ENCODE data around the gene SLC30A1.

The SLC30A1 gene

DNA sequence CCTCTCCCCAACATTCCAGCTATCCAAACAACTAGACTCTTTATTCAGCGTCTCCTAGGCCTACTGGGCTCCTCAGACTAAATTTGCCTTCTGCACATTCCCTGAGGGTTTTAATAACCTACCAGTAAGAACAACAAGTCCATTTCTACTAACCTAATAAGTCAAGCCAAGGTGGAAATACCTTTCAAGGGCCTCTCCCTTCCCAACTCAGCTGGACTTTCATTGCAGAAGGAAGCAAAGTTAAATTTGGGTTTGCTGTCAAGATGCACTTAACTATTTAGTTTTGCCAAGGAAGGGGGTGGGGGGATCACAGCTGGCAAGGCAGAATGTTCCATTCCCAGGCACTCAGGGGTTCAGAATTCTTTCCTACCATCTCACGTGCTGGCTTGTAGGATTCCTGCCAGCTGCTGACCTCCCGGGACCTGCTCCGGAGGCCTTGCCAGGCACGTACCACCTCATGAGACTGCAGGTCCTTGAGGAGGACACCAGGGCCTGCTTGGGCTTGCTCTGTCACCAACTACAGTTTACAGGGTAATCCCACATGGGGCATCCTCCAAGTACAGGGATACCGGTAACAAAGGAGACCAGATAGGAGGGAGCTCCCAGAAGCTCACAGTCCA lies 29.8 kb downstream of the SLC30A1 start:
- POLR2A ChIA-PET: no interaction called here
- TF ChIP-seq, protein P1, sequence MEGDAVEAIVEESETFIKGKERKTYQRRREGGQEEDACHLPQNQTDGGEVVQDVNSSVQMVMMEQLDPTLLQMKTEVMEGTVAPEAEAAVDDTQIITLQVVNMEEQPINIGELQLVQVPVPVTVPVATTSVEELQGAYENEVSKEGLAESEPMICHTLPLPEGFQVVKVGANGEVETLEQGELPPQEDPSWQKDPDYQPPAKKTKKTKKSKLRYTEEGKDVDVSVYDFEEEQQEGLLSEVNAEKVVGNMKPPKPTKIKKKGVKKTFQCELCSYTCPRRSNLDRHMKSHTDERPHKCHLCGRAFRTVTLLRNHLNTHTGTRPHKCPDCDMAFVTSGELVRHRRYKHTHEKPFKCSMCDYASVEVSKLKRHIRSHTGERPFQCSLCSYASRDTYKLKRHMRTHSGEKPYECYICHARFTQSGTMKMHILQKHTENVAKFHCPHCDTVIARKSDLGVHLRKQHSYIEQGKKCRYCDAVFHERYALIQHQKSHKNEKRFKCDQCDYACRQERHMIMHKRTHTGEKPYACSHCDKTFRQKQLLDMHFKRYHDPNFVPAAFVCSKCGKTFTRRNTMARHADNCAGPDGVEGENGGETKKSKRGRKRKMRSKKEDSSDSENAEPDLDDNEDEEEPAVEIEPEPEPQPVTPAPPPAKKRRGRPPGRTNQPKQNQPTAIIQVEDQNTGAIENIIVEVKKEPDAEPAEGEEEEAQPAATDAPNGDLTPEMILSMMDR (IDR thresholded peaks at IDR 0.05; ENCODE audit: insufficient read depth, low read length, missing control alignments): no peak
- DNase-seq (ENCODE audit: low read depth, low spot score): no peak
- CTCF ChIA-PET: interaction anchor here (1.1 to 1.7 kb wide), 2 partner anchors 10 to 34 kb away, joined by 4 to 7 read pairs; no protein-coding TSS in a partner anchor
- H3K4me3 ChIP-seq (ENCODE audit: low read depth, low read length): no peak overlapping the region

DNA sequence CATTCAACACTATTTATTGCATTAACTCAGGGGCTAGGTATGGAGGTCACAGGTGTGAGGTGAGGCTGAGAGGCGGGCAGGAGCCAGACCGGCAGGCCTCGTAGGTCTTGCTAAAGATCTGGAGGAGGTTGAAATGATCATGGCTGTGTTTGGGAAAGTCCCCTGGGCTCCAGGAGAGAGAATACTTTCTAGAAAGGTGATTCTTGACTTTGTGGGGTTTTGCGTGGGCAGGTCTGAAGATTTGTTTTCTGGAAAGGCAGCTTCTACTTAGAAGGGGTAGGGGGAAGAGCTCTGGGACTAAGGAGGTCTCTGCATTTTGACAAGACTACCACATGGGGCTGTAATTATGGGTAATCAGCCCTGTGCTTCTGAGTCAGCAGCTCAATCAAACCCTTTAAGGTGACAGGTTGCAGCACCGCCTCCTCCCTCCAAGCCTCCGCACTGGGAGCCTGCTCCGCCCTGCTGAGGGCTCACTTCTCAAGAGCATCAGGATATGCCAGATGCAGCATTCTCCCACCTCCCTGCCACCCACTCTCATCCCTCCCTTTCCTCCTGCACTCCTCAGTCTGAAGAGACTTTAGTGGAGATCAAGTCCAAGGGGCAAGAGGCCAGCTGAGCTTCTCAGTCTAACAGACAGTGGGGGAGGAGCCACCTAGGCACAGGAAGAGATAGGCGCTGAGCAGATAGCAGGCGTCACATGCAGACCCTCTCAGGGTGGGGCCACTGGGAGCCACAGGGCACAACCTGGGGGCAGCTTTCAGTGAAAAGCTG lies 30.5 kb downstream of the SLC30A1 start:
- TF ChIP-seq, protein P1 (IDR thresholded peaks at IDR 0.05; ENCODE audit: insufficient read depth, low read length, missing control alignments): no peak
- H3K4me3 ChIP-seq (ENCODE audit: low read depth, low read length): no peak overlapping the region
- no peak for DNase-seq (ENCODE audit: low read depth, low spot score)
- ChIA-PET POLR2A (no interaction called here), CTCF (interaction anchor here (1.1 to 1.7 kb wide), 3 partner anchors 10 to 34 kb away, joined by 4 to 7 read pairs (median 4); no protein-coding TSS in a partner anchor)

DNA sequence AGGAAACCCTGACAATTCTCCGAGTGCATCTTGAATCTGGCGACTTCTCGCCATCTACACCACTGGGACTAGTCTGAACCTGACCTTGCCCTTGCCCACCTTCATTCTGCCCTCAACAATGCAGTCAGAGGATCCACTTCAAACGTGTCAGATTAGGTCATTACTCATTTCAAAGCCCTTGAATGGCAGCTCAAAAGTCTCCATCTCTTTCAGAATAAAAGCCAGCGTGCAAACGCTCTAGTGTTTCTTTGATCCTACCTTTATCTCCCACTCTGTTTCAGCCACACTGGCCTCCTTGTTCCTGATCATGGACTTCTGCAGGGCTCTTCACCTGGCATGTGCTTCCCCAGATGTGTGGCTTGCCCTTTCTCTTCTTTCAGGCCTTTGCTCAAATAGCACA lies 31.3 kb downstream of the SLC30A1 start:
- H3K4me3 ChIP-seq (ENCODE audit: low read depth, low read length): no peak overlapping the region
- POLR2A ChIA-PET: no interaction called here
- TF ChIP-seq, protein P1 (IDR thresholded peaks at IDR 0.05; ENCODE audit: insufficient read depth, low read length, missing control alignments): no peak
- DNase-seq (ENCODE audit: low read depth, low spot score): no peak
- CTCF ChIA-PET: interaction anchor here (1.2 to 1.7 kb wide), 2 partner anchors 11 to 32 kb away, joined by 4 to 7 read pairs; no protein-coding TSS in a partner anchor

DNA sequence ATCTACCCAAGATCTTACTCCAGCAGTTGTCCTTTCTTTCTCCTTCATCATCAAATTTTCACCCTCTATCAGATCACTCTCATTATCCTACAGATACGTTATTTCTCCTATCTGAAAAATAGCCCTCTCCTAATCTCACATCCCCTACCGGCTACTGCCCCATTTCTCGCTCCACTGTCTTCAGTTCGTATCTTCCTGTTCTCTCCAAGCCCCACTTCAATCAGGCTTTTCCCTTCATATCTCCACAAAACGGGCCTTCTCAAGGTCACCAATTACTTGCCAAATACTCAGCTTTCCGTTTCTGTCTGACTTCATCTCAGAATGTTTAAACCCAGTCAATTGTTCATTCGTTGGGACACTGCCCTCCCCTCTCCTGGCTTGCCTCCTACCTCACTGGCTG lies 32.4 kb downstream of the SLC30A1 start:
- TF ChIP-seq, protein P1 (IDR thresholded peaks at IDR 0.05; ENCODE audit: insufficient read depth, low read length, missing control alignments): no peak
- POLR2A ChIA-PET: no interaction called here
- CTCF ChIA-PET: no interaction called here
- DNase-seq (ENCODE audit: low read depth, low spot score): no peak
- no peak overlapping the region for H3K4me3 ChIP-seq (ENCODE audit: low read depth, low read length)

DNA sequence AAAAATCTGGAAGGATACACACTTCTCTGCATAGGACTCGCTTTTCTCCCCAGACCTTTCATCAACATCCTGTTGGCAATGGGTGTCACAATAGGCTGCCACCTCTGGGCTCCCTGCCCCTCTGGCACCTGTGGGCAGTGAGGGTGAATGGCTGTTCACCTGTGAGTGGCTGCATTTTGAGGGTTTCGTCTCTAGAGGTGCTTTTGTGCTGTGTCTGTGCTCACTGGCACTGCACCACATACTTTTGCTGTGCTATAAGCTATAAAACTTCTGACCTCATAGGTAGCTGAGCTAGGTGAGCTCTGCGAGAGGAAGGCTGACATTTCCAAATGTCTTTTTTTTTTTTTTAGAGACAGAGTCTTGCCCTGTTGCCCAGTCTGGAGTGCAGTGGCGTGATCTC lies 35.9 kb downstream of the SLC30A1 start:
- TF ChIP-seq, protein P1 (IDR thresholded peaks at IDR 0.05; ENCODE audit: insufficient read depth, low read length, missing control alignments): no peak
- no peak for DNase-seq (ENCODE audit: low read depth, low spot score)
- H3K4me3 ChIP-seq (ENCODE audit: low read depth, low read length): no peak overlapping the region
- POLR2A ChIA-PET: no interaction called here
- CTCF ChIA-PET: interaction anchor here (1.2 to 5.6 kb wide), 2 partner anchors 28 to 34 kb away, joined by 3 to 30 read pairs; no protein-coding TSS in a partner anchor
